Measurements from ENCODE around the gene HMGXB4.

Gene HMGXB4

GRCh38 chr22:35217527-35217926, 39.8 kb upstream of the HMGXB4 start:
- Histone ChIP-seq H2AFZ (ENCODE audit: low read depth, low read length) (no peak overlapping the region), H3K4me1 (ENCODE audit: insufficient read depth, low read length) (no peaks in the 10 kb centered on the region), H3K9ac (ENCODE audit: low read depth, low read length) (no peak overlapping the region), H4K20me1 (ENCODE audit: insufficient read depth, low read length) (no peaks in the 10 kb centered on the region), H3K4me3 (ENCODE audit: low read depth in 1 of 2, low read length in 2 of 2) (no peak overlapping the region), H3K27me3 (ENCODE audit: insufficient read depth, low read length, poor library complexity) (no peaks in the 10 kb centered on the region), H3K4me2 (ENCODE audit: insufficient read depth, low read length) (no peak overlapping the region), H3K36me3 (ENCODE audit: insufficient read depth, low read length) (no peaks in the 10 kb centered on the region), H3K27ac (ENCODE audit: low read length) (no peak overlapping the region), H3K9me3 (ENCODE audit: insufficient read depth, low read length, severe bottlenecking) (no peaks in the 10 kb centered on the region), H3K79me2 (ENCODE audit: insufficient read depth, low read length) (no peaks in the 10 kb centered on the region)
- ATAC-seq (ENCODE audit: insufficient read depth, low read depth) (no peak), DNase-seq (no peak)
- TF ChIP-seq EZH2 (IDR thresholded peaks at IDR 0.05; ENCODE audit: borderline replicate concordance, low read depth, low read length, severe bottlenecking) (no peak), CTCF (IDR thresholded peaks at IDR 0.05; ENCODE audit: borderline replicate concordance, extremely low read depth, low read length, poor library complexity, severe bottlenecking) (no peak)

GRCh38 chr22:35218079-35218478, 39.2 kb upstream of the HMGXB4 start:
- Histone ChIP-seq H3K27me3 (ENCODE audit: insufficient read depth, low read length, poor library complexity) (no peaks in the 10 kb centered on the region), H3K36me3 (ENCODE audit: insufficient read depth, low read length) (no peaks in the 10 kb centered on the region), H3K4me1 (ENCODE audit: insufficient read depth, low read length) (no peaks in the 10 kb centered on the region), H4K20me1 (ENCODE audit: insufficient read depth, low read length) (no peaks in the 10 kb centered on the region), H3K4me2 (ENCODE audit: insufficient read depth, low read length) (no peak overlapping the region), H3K27ac (ENCODE audit: low read length) (no peak overlapping the region), H3K9me3 (ENCODE audit: insufficient read depth, low read length, severe bottlenecking) (no peaks in the 10 kb centered on the region), H3K79me2 (ENCODE audit: insufficient read depth, low read length) (no peaks in the 10 kb centered on the region), H3K4me3 (ENCODE audit: low read depth in 1 of 2, low read length in 2 of 2) (no peak overlapping the region), H2AFZ (ENCODE audit: low read depth, low read length) (no peak overlapping the region), H3K9ac (ENCODE audit: low read depth, low read length) (no peak overlapping the region)
- no peak for DNase-seq
- no peak for ATAC-seq (ENCODE audit: insufficient read depth, low read depth)
- no peak for TF ChIP-seq CTCF (IDR thresholded peaks at IDR 0.05; ENCODE audit: borderline replicate concordance, extremely low read depth, low read length, poor library complexity, severe bottlenecking)
- TF ChIP-seq EZH2 (IDR thresholded peaks at IDR 0.05; ENCODE audit: borderline replicate concordance, low read depth, low read length, severe bottlenecking), result no peak

- Histone ChIP-seq H4K20me1 (ENCODE audit: insufficient read depth, low read length) (no peaks in the 10 kb centered on the region), H3K4me1 (ENCODE audit: insufficient read depth, low read length) (no peaks in the 10 kb centered on the region), H2AFZ (ENCODE audit: low read depth, low read length) (no peak overlapping the region), H3K27ac (ENCODE audit: low read length) (no peak overlapping the region), H3K27me3 (ENCODE audit: insufficient read depth, low read length, poor library complexity) (no peaks in the 10 kb centered on the region), H3K9me3 (ENCODE audit: insufficient read depth, low read length, severe bottlenecking) (no peaks in the 10 kb centered on the region), H3K4me2 (ENCODE audit: insufficient read depth, low read length) (no peak overlapping the region), H3K9ac (ENCODE audit: low read depth, low read length) (no peak overlapping the region), H3K79me2 (ENCODE audit: insufficient read depth, low read length) (no peaks in the 10 kb centered on the region), H3K36me3 (ENCODE audit: insufficient read depth, low read length) (no peaks in the 10 kb centered on the region), H3K4me3 (ENCODE audit: low read depth in 1 of 2, low read length in 2 of 2) (no peak overlapping the region)
- DNase-seq, result no peak
- no peak for TF ChIP-seq CTCF (IDR thresholded peaks at IDR 0.05; ENCODE audit: borderline replicate concordance, extremely low read depth, low read length, poor library complexity, severe bottlenecking)
- ATAC-seq (ENCODE audit: insufficient read depth, low read depth), result no peak
Measured at GRCh38 chr22:35219012-35219411, 38.3 kb upstream of the HMGXB4 start.

- H3K27ac ChIP-seq (ENCODE audit: low read length), result no peak overlapping the region
- no peaks in the 10 kb centered on the region for H3K4me1 ChIP-seq (ENCODE audit: insufficient read depth, low read length)
- no peaks in the 10 kb centered on the region for H3K27me3 ChIP-seq (ENCODE audit: insufficient read depth, low read length, poor library complexity)
- no peak for DNase-seq
- H3K79me2 ChIP-seq (ENCODE audit: insufficient read depth, low read length), result no peaks in the 10 kb centered on the region
- H4K20me1 ChIP-seq (ENCODE audit: insufficient read depth, low read length), result no peaks in the 10 kb centered on the region
- H3K4me3 ChIP-seq (ENCODE audit: low read depth in 1 of 2, low read length in 2 of 2), result no peak overlapping the region
- no peak for TF ChIP-seq CTCF (IDR thresholded peaks at IDR 0.05; ENCODE audit: borderline replicate concordance, extremely low read depth, low read length, poor library complexity, severe bottlenecking)
- no peak for TF ChIP-seq EZH2 (IDR thresholded peaks at IDR 0.05; ENCODE audit: borderline replicate concordance, low read depth, low read length, severe bottlenecking)
- no peaks in the 10 kb centered on the region for H3K9me3 ChIP-seq (ENCODE audit: insufficient read depth, low read length, severe bottlenecking)
- ATAC-seq (ENCODE audit: insufficient read depth, low read depth), result no peak
- no peak overlapping the region for H3K4me2 ChIP-seq (ENCODE audit: insufficient read depth, low read length)
- no peak overlapping the region for H3K9ac ChIP-seq (ENCODE audit: low read depth, low read length)
- no peak overlapping the region for H2AFZ ChIP-seq (ENCODE audit: low read depth, low read length)
- no peaks in the 10 kb centered on the region for H3K36me3 ChIP-seq (ENCODE audit: insufficient read depth, low read length)
Measured at GRCh38 chr22:35220221-35220620, 37.1 kb upstream of the HMGXB4 start.

All from DND-41 (cell line).